SU-DHL-6 (cell line): ENCODE results near the gene PLD5.

Source experiments
- H2AFZ ChIP-seq: fragments of 200-600 bp; sonication (generic); 2 replicates; pipeline ENCODE4 v1.6.1; 2014; ENCODE audit warnings: low read depth, mild to moderate bottlenecking, moderate library complexity, mixed read lengths, antibody characterized with exemption, low read length; ENCODE audit not compliant: severe bottlenecking
- H3F3A ChIP-seq: fragments of 200-600 bp; shearing (Covaris generic); 2 replicates; pipeline ENCODE4 v1.6.0; 2016; ENCODE audit warnings: antibody characterized with exemption, mild to moderate bottlenecking; ENCODE audit not compliant: insufficient read depth
- H3K27ac ChIP-seq: fragments of 200-600 bp; sonication (generic); 2 replicates; pipeline ENCODE4 v1.5.1; 2016; ENCODE audit warnings: low read depth, mild to moderate bottlenecking, low read length, moderate library complexity, mixed read lengths
- H3K27me3 ChIP-seq: fragments of 200-600 bp; sonication (generic), shearing (Covaris generic); 2 replicates; pipeline ENCODE4 v1.6.0; 2014; ENCODE audit warnings: mild to moderate bottlenecking, low read length
- H3K36me3 ChIP-seq: fragments of 200-600 bp; sonication (generic); 2 replicates; pipeline ENCODE4 v1.6.1; 2014; ENCODE audit warnings: mild to moderate bottlenecking, low read length, mixed read lengths
- H3K4me2 ChIP-seq: fragments of 300-600, 200-600 bp; shearing (Covaris generic), sonication (generic); 2 replicates; pipeline ENCODE4 v1.6.0; 2014; ENCODE audit warnings: low read length, low read depth, mild to moderate bottlenecking; ENCODE audit not compliant: poor library complexity, severe bottlenecking
- H3K4me3 ChIP-seq: fragments of 200-600 bp; sonication (generic); 2 replicates; pipeline ENCODE4 v1.5.1; 2014; ENCODE audit warnings: antibody characterized with exemption, low read length, mild to moderate bottlenecking, mixed read lengths; ENCODE audit not compliant: insufficient read depth, poor library complexity, severe bottlenecking
- H3K79me2 ChIP-seq: fragments of 200-600 bp; sonication (generic); 2 replicates; pipeline ENCODE4 v1.6.1; 2014; ENCODE audit warnings: mild to moderate bottlenecking, low read length, moderate library complexity; ENCODE audit not compliant: insufficient read depth
- H3K9ac ChIP-seq: fragments of 200-600 bp; sonication (generic); 2 replicates; pipeline ENCODE4 v1.7.0; 2014; ENCODE audit warnings: mild to moderate bottlenecking, low read length
- H3K9me2 ChIP-seq: fragments of 200-600 bp; sonication (generic); replicated peaks from 2 replicates; pipeline ENCODE4 v1.6.1; 2014; ENCODE audit warnings: low read length; ENCODE audit not compliant: insufficient read depth
- H3K9me3 ChIP-seq: fragments of 200-600 bp; sonication (generic); 2 replicates; pipeline ENCODE4 v1.6.1; 2014; ENCODE audit warnings: low read length, mixed read lengths; ENCODE audit not compliant: insufficient read depth
- H4K20me1 ChIP-seq: fragments of 200-600 bp; sonication (generic); 2 replicates; pipeline ENCODE4 v1.6.1; 2014; ENCODE audit warnings: low read depth, mild to moderate bottlenecking, antibody characterized with exemption, low read length, moderate library complexity, mixed read lengths
- CTCF ChIP-seq: fragments of 200-600 bp; sonication (generic); IDR thresholded peaks from one replicate; pipeline ENCODE4 v1.5.1; 2017; ENCODE audit warnings: antibody characterized with exemption, mild to moderate bottlenecking, low read length, moderate library complexity; ENCODE audit not compliant: insufficient read depth, poor library complexity, severe bottlenecking
- EZH2phosphoT487 ChIP-seq: fragments of 200-600 bp; sonication (generic), shearing (Covaris generic); conservative IDR thresholded peaks from 2 replicates; pipeline ENCODE4 v1.6.1; 2018; ENCODE audit warnings: mild to moderate bottlenecking, antibody characterized with exemption, low read length, moderate library complexity, mixed read lengths

Gene PLD5

GRCh38 chr1:242449661-242450060 lies 74.8 kb downstream of the PLD5 start:
- Histone ChIP-seq H3K79me2 (no peaks in the 10 kb centered on the region), H3K27me3 (no peaks in the 10 kb centered on the region), H3K4me3 (no peak overlapping the region), H3K36me3 (no peaks in the 10 kb centered on the region), H3K27ac (no peak overlapping the region), H3K9me3 (no peaks in the 10 kb centered on the region), H3F3A (no peaks in the 10 kb centered on the region), H2AFZ (no peak overlapping the region), H3K9me2 (no peaks in the 10 kb centered on the region), H3K9ac (no peak overlapping the region), H3K4me2 (no peak overlapping the region), H4K20me1 (no peaks in the 10 kb centered on the region)
- TF ChIP-seq EZH2phosphoT487 (no peak), CTCF (no peak)

- TF ChIP-seq EZH2phosphoT487 (no peak), CTCF (no peak)
- Histone ChIP-seq H3K4me2 (no peak overlapping the region), H3K27me3 (no peaks in the 10 kb centered on the region), H4K20me1 (no peaks in the 10 kb centered on the region), H3K27ac (no peak overlapping the region), H2AFZ (no peak overlapping the region), H3K9me3 (no peaks in the 10 kb centered on the region), H3K36me3 (no peaks in the 10 kb centered on the region), H3K4me3 (no peak overlapping the region), H3K9ac (no peak overlapping the region), H3K9me2 (no peaks in the 10 kb centered on the region), H3F3A (no peaks in the 10 kb centered on the region), H3K79me2 (no peaks in the 10 kb centered on the region)
Observed at GRCh38 chr1:242448910-242449645, 75.4 kb downstream of the PLD5 start.

GRCh38 chr1:242447689-242448088 lies 76.8 kb downstream of the PLD5 start:
- Histone ChIP-seq H3K9ac (no peak overlapping the region), H3K4me2 (no peak overlapping the region), H3K27ac (no peak overlapping the region), H3K9me3 (no peaks in the 10 kb centered on the region), H2AFZ (no peak overlapping the region), H3K9me2 (no peaks in the 10 kb centered on the region), H3K79me2 (no peaks in the 10 kb centered on the region), H4K20me1 (no peaks in the 10 kb centered on the region), H3K36me3 (no peaks in the 10 kb centered on the region), H3K4me3 (no peak overlapping the region), H3F3A (no peaks in the 10 kb centered on the region), H3K27me3 (no peaks in the 10 kb centered on the region)
- no peak for TF ChIP-seq EZH2phosphoT487
- no peak for TF ChIP-seq CTCF
